HT-29 (cell line): ENCODE measurements around the gene RSPRY1. TPM values are rescaled to one million over a fixed set of nuclear protein-coding genes. Genes with fewer than 3 reads are reported as not detected.
"Not testable (repeated sequence)": the region's sequence is repeated elsewhere in the genome, so short reads cannot be mapped to it uniquely, and the experiment has no call there.

Source experiments
- DNase-seq: peaks from one replicate; pipeline ENCODE4 v3.0.0-alpha.2; 2015; ENCODE audit warnings: low spot score
- total RNA-seq: library from RNA; depleted of rRNA; stranded (reverse); fragments of >200 nt; shearing (Covaris generic); gene quantifications from 2 replicates; pipeline ENCODE4 v1.2.3, GENCODE V29; 2014

RSPRY1 gene
- total RNA-seq, 1 experiment from 2014 or later, result 20.7 TPM

DNA sequence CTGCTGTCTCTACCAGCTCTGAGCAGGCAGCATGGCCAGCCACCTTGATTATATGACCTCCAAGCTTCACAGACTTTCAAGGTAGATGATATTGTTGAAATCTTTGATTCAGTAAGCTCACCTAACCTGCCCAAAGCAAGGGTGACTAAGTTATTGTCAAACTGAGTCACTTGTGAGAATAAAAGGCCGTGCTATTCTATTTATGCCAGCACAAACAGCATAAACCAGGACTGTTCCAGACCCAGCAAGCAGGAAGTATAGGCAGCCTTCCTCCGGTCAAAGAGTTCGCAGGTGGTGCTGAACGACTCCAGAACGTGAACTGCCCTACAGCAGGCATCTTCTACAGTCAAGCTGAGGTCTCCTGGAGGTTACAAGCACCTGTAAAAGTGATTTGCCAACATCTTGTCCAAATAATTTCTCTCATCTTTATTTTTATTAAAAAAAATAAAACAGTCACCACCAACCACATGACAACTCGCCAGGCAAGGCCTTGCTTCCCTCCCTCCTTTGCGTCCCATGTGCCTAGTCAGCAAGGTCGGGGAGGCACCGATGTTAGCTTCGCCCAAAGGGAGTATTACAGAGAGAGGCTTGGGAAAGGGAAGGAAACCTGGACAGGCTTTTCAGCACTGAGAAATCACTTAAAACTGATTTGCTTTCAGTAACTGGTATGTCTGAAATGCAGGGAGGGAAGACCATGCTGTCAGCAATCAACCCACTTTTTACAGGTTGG, 69.7 kb downstream of the RSPRY1 start:
- no peak for DNase-seq

GRCh38 chr16:57256601-57257395, 70.7 kb downstream of the RSPRY1 start:
- no peak for DNase-seq

- DNase-seq, result no peak
Measured at GRCh38 chr16:57257455-57258070, 71.4 kb downstream of the RSPRY1 start.

DNA sequence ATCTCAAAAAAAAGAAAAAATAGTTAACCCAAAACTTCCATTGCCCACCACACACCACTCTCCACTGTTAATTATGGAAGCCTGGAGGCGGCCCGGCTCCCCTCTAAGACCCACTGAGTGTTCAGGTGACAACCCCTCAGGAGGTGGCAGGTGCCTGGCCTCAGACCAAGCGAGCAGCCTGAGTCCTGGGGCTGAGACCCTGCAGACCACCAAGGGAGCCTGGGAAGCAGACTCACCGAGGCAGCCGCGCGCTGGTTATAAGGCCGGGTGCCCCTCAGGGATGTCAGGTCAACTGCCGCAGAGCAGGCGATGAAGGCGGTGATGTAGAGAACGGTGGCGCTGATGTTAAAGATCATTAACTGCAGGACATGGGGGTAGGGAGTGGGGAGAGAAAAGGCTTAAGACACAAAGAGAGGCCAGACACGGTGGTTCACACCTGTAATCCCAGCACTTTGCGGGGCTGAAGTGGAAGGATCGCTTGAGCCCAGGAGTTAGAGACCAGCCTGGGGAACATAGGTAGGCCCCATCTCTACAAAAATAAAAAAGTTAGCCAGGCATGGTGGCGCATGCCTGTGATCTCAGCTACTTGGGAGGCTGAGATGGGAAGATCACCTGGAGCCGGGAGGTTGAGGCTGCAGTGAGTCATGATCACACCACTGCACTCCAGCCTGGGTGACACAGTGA, 72.2 kb downstream of the RSPRY1 start:
- DNase-seq, result no peak

DNA sequence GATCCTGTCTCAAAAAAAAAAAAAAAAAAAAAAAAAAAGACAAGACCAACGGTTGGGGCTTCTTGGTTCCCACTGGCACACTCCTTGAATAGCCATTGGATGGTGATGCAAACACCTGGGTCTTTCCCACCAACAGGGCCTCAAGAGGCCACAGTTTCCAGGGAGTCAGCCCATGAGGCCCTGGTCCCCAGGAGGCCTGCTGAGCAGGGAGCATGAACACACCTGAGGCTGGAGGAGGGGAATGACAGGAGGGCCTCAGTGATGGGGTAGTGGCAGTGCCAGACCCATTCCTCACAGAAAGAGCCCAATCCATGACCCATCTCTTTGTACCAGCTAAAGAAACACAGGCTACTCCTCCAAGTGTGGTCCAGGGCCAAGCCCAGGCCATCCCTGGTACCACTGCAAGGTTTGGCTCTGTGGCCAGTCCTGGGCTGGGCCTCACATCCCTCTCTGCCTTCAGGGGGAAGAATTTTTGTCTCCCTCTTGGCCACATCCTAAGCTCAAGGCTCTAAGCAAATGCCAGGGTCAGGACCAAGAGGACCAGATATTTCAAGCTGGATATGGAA, 72.9 kb downstream of the RSPRY1 start:
- no peak for DNase-seq

GRCh38 chr16:57260294-57260929, 74.3 kb downstream of the RSPRY1 start:
- DNase-seq, result no peak

GRCh38 chr16:57261806-57262205, 75.7 kb downstream of the RSPRY1 start:
- DNase-seq, result no peak

DNA sequence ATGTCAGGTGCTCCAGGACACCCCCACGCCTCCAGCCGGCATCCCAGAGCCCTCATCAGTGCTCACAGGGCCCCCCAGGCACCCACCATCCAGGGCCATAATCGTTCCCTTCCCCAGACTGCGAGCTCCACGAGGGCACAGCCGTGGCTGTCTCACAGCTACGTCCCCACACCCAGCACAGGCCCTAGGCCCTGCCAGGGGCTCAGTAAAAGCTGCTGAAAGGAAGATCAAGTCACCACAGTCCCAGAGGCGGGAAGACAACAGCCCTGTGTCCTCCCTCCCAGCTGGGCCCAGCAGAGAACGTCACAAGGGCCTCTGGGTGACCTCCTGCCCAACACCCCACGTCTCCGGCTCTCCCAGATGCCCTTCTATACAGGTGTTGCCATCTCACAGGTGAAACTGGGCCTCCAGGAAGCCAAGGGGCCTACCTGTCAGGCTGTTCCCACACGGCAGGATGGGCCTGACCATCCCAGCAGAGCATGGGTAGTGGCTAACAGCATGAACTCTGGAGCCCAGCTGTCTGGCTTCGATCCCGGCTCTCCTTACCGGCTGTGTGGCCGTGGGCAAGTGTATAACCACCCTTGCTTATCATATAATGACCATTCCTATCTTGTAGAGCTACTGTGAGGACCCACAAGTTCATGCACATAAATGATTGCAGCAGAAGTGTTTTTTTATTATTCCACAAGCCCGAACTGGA, 76.9 kb downstream of the RSPRY1 start:
- DNase-seq, result no peak

DNA sequence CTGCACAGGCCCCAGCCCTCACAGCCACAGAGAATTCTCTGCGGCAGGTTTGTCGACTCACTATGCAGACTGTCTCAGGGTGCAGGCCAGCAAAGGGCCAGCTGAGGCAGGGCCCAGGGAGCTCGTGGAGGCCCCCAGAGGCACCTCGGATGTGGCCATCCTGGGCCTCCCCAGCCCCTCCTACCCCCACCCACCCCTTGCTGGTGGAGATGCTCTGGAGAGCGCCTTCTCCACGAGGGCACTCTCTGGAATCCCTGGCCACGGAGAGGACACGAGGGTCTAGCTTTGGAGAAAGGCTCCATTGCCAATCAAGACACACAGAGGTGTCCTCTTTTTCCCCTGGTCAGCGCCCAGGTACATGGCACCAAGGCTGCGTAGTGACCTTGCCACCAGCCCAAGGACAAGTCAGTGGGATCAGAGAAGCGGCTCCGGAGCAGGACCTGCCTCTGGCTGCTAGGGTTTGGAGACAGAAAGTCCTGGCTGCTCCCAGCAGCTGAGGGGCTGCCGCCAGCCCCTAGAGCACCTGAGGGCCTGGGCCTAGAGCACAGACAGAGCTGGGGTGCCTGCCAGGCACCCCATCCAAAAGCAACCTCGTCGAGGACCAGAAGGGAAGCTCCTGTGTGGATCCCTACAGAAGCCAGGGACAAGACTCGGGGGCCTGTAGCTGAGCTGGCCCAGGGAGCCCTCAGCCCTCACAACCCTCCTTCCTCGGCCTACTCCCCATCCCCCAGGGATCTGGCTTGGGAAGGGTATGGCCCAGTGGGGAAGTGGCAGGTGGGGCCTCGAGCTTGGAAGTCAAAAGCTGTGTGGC, 77.6 kb downstream of the RSPRY1 start:
- DNase-seq, result no peak

DNA sequence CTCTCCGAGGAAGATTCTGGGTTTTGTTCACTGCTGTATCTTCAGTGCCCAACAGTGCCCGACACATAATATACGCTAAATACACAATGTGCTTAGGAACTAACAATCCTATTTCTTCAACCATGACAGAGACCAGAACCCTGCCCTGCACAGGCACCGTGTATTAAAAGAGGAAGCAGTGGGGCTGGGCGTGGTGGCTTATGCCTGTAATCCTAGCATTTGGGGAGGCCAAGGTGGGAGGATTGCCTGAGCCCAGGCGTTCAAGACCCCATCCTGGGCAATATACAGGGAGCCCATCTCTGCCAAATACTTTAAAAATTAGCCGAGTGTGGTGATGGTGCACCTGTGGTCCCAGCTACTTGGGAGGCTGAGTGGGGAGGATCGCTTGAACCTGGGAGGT, 78.3 kb downstream of the RSPRY1 start:
- DNase-seq, result no peak

DNA sequence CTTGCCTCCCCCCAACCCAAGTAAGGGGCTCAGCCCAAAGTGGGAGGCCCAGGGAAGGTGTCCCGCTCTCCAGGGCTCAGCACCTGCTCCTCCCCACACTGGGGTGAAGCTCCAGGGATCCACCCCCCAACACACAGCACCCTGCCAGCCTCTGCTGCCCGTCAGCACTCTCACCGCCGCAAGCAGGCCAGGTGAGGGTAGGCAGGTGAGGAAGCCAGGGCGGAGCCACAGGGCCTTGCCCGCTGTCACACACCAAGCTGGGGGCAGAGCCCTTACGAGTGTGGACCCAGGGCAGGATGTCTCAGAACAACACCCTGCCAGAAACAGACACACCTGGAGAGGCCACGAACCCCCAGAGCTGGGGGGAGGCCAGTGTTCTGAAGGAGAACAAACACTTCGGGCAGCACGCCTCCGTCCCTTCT, 78.8 kb downstream of the RSPRY1 start:
- no peak for DNase-seq

DNA sequence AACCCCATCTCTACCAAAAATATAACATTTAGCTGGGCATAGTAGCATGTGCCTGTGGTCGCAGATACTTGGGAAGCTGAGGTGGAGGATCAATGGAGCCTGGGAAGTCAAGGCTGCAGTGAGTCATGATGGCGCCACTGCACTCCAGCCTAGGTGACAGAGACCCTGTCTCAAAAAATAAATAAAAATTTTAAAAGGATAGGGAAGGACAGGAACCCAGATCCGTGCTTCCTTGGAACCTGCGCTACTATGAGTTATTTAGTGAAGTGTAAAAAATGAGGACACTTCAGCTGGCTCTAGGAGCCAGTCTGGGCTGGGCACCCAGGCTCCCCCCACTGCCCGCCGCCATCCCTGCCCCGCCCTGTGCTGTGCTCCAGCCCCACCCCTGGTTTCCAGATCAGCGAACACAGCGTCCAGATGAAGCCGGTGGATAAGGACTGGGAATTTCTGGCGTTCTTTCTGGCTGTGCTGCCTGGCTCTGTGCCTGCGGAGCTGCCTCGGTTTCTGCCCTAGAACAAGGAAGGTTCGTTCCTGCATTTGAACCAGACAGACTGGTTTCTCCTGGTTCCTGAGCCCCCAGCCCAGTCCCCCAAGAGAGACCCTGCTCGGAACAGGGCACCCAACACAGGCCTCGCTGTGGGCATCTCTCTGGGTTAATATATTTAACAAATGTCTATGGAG, 79.9 kb downstream of the RSPRY1 start:
- DNase-seq, result no peak

DNA sequence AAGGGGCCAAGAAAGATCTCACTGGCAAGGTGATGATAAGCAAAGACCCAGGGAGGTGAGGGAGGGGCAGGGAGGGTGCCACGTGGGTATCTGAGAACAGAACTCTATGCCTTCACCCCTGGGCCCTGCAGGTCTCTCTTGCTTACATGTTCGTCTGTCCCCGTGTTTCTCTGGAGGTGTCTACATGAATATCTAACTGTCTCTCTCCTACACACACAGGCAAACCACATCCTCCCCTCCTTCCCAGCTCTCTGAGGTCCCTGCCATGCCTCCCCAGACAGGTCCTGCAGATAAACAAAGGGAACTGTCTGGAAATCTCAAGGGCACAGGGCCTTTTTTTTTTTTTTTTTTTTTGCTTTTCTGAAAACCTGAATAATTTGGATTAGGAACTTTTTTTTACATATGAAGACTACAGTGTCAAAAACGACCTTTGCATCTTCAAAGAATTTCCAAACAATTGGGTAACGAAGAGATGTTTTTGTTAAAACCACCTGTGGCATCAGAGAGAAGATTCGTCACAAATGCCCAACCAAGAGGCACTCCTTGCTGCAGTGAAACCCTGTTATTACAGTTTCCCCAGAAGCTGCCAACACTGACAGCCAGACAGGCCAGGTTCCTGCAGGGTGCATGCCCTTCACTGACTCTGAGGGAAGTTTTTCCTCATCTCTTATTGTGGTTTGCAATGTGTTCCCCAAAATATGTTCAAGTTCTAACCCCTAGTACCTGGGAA, 80.6 kb downstream of the RSPRY1 start:
- no peak for DNase-seq

DNA sequence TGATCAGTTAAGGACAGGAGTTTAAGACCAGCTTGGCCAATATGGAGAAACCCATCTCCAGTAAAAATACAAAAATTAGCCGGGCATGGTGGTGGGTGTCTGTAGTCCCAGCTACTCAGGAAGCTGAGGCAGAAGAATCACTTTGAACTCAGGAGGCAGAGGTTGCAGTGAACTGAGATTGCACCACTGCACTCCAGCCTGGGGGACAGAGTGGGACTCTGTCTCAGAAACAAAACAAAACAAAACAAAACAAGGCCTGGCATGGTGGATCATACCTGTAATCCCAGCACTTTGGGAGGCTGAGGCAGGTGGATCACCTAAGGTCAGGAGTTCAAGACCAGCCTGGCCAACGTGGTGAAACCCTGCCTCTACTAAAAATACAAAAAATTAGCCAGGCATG, 81.2 kb downstream of the RSPRY1 start:
- DNase-seq, result not testable (repeated sequence)

GRCh38 chr16:57268804-57269800, 83.0 kb downstream of the RSPRY1 start:
- no peak for DNase-seq

DNA sequence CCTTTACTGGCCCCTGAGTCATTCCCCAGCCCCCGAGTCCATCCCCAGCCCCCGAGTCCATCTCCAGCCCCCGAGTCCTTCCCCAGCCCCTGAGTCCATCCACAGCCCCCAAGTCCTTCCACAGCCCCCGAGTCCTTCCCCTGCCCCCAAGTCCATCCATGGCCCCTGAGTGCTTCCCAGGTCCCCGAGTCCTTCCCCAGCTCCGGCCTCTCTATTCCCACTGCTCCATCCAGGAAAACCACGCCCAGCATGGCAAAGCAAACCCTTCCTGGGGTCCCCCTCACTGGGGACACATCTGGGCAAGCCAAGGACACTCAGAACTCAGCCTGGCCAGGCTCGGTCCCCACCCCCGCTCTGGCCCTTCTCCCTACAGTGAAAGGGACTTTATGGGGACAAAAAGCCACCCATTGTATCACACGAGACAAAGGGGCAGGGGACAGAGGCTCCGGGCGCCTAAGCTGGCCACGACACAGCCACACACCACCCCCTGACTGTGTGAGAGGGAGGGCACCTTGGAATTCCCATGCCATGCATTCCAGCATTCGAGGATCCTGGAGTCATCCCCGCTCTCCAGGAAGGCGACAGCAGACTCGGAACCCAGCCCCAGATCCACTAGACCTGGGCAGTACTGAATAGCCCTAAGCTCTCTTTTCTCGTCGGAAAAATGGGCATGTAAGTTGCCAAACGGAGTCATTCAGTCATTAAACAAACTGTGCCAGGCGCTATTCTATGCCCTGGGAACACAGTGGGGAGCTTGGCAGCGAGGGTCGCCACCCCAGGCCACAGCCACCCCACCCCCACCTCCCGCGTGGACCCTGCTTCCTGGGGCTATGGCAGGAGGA, 84.3 kb downstream of the RSPRY1 start:
- no peak for DNase-seq
